Bronchial epithelial cell (primary cell): ENCODE data around the gene TMEM242. TPM values are rescaled to one million over a fixed set of nuclear protein-coding genes. Genes with fewer than 3 reads are reported as not detected.

Experiments
- DNase-seq: peaks from one replicate; pipeline ENCODE4 v3.0.0-alpha.2; 2010; ENCODE audit warnings: low read depth
- FAIRE-seq: peaks from 2 replicates; lab custom pipeline; 2011; peaks lifted over from hg19 to GRCh38; lab: Jason Lieb, UNC
- H3K27me3 ChIP-seq: 2 replicates; pipeline ENCODE4 v1.5.1; 2011; ENCODE audit warnings: low read length; ENCODE audit not compliant: control insufficient read depth, insufficient read depth
- H3K36me3 ChIP-seq: 2 replicates; pipeline ENCODE4 v1.5.1; 2011; ENCODE audit warnings: low read length; ENCODE audit not compliant: control insufficient read depth, insufficient read depth
- H3K4me3 ChIP-seq: 2 replicates; pipeline ENCODE4 v1.5.1; 2011; ENCODE audit warnings: mild to moderate bottlenecking, low read depth, low read length, control low read depth
- total RNA-seq: library from RNA; depleted of rRNA; stranded (reverse); fragments of >200 nt; gene quantifications from 2 replicates; pipeline ENCODE4 v1.2.1, GENCODE V29; 2014
- TF ChIP-seq, protein P1 (sequence below): IDR thresholded peaks from 2 replicates; pipeline ENCODE4 v1.5.1; 2011; ENCODE audit warnings: mild to moderate bottlenecking, moderate library complexity, low read length, control low read depth, inconsistent platforms; ENCODE audit not compliant: insufficient read depth, severe bottlenecking

Gene TMEM242
- total RNA-seq, 1 donor from 2014 or later: 7.1 TPM

- no peaks in the 10 kb centered on the region for H3K27me3 ChIP-seq
- TF ChIP-seq, protein P1, sequence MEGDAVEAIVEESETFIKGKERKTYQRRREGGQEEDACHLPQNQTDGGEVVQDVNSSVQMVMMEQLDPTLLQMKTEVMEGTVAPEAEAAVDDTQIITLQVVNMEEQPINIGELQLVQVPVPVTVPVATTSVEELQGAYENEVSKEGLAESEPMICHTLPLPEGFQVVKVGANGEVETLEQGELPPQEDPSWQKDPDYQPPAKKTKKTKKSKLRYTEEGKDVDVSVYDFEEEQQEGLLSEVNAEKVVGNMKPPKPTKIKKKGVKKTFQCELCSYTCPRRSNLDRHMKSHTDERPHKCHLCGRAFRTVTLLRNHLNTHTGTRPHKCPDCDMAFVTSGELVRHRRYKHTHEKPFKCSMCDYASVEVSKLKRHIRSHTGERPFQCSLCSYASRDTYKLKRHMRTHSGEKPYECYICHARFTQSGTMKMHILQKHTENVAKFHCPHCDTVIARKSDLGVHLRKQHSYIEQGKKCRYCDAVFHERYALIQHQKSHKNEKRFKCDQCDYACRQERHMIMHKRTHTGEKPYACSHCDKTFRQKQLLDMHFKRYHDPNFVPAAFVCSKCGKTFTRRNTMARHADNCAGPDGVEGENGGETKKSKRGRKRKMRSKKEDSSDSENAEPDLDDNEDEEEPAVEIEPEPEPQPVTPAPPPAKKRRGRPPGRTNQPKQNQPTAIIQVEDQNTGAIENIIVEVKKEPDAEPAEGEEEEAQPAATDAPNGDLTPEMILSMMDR: peak; percentile 31
- no peaks in the 10 kb centered on the region for H3K36me3 ChIP-seq
- no peak overlapping the region for H3K4me3 ChIP-seq
- DNase-seq: no peak
- FAIRE-seq: no peak
Observed at GRCh38 chr6:157281570-157281969, 41.7 kb downstream of the TMEM242 start.

DNA sequence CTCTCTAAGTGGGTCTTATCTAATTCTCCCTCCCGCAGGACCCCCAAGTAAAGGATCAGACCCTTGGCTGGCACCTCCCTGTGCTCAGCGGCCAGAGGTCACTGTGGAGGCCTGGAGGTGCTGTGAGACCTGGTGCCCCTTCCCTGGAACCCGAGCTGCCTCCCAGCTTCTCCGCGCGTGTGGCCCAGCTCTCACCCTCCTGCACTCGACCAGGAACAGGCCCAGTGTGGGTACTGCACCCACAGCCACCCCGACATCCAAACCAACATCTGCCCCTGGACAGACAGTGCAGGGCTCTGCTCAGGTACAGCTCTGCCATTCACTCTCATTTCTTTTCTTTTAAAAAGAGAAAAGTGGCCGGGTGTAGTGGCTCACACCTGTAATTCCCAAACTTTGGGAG, 42.4 kb downstream of the TMEM242 start:
- FAIRE-seq (no peak), DNase-seq (no peak)
- no peaks in the 10 kb centered on the region for H3K27me3 ChIP-seq
- H3K36me3 ChIP-seq: no peaks in the 10 kb centered on the region
- TF ChIP-seq, protein P1: no peak
- no peak overlapping the region for H3K4me3 ChIP-seq

GRCh38 chr6:157280157-157280556, 43.2 kb downstream of the TMEM242 start:
- no peak for DNase-seq
- no peak overlapping the region for H3K4me3 ChIP-seq

DNA sequence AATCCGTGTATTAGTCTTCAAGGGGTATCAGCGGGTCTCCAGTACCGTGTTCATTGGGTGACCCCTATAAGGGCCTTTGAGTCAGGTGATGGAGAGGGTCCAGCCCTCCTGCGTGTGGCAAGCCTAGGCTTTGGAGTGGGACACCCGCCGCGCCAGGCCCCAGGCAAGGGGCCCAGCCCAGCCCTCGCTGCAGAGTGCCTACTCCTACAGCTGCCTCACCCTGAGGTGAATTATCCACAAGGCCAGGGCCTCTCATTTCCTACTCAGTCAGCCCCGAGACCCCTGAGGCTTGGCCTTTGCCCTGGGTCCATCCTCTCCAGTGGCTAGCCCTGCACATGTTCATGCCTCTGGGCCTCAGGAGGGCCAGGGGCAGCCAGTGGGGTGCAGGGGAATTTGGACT, 45.1 kb downstream of the TMEM242 start:
- FAIRE-seq (no peak), DNase-seq (no peak)
- TF ChIP-seq, protein P1: no peak
- Histone ChIP-seq H3K27me3 (no peaks in the 10 kb centered on the region), H3K36me3 (no peaks in the 10 kb centered on the region), H3K4me3 (no peak overlapping the region)

More at GRCh38 chr6:157280157-157280556, 43.2 kb downstream of the TMEM242 start:
- FAIRE-seq: no peak
- Histone ChIP-seq H3K27me3 (no peaks in the 10 kb centered on the region), H3K36me3 (no peaks in the 10 kb centered on the region)
- TF ChIP-seq, protein P1: no peak

DNA sequence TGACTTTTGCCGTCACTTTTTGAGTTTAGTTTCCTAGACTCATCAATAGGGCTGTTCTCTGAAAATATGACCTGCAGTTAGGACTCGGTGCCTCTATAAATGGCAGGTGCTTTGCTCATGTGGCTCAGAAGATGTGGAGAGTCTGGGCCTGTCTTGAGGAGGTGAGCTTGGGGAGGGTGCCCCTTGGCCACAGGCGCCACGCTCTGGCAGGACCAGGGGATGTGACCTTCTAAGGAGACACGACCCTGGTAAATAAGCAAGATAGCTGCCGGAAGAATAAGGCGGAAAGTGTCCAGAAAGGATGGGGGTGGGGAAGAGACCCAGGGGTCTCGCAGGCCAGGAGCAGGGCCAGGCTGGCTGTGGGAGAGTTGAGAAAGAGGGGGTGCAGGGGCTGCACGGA, 46.6 kb downstream of the TMEM242 start:
- FAIRE-seq (no peak), DNase-seq (no peak)
- Histone ChIP-seq H3K36me3 (no peaks in the 10 kb centered on the region), H3K27me3 (no peaks in the 10 kb centered on the region), H3K4me3 (no peak overlapping the region)
- TF ChIP-seq, protein P1: no peak

DNA sequence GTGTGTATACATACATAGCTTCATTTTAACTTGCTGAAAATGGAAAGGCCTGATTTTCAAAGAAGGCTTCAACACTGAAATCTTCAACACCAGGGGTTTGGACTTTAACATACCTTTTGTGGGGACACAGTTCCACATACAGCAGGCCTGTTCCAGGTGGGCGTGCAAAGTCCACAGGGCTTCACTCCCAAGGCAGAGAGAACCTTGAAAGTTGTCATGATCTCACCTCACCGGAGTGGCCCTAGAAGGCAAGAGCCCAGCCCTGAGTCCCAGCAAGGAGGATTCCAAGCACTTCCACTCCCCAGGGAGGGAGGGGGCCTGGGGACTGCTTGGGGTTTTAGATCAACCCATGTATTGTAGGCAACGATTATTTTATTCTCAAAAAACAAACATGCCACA, 47.2 kb downstream of the TMEM242 start:
- no peak for DNase-seq
- no peak for FAIRE-seq
- Histone ChIP-seq H3K4me3 (no peak overlapping the region), H3K36me3 (no peaks in the 10 kb centered on the region), H3K27me3 (no peaks in the 10 kb centered on the region)
- TF ChIP-seq, protein P1: no peak
